Fibroblast of skin of right biceps (primary cell): ENCODE measurements around the gene MCL1.
"Not testable (repeated sequence)": the region's sequence is repeated elsewhere in the genome, so short reads cannot be mapped to it uniquely, and the experiment has no call there.

ENCODE experiments used
- DNase-seq: peaks from one replicate; pipeline ENCODE4 v3.0.0-alpha.2; 2013

The MCL1 gene

DNA sequence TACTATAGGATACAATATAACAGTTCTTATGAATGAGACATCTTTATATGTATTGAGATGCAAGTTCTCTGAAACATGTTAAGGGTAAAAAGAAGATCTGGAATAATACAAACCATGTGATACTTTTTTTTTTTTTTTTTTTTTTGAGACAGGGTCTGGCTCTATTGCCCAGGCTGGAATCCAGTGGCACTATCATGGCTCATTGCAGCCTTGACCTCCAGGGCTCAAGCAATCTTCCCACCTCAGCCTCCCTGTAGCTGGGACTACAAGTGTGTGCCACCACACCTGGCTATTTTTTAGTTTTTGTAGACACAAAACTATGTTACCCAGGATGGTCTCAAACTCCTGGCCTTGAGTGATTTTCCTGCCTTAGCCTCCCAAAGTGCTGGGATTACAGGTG, 22.1 kb upstream of the MCL1 start:
- no peak for DNase-seq

GRCh38 chr1:150598346-150598745, 18.9 kb upstream of the MCL1 start:
- DNase-seq: not testable (repeated sequence)

GRCh38 chr1:150596976-150597375, 17.6 kb upstream of the MCL1 start:
- DNase-seq: no peak

GRCh38 chr1:150596095-150596892, 16.9 kb upstream of the MCL1 start:
- DNase-seq: no peak

GRCh38 chr1:150582371-150582770, 3.0 kb upstream of the MCL1 start:
- peak; percentile 57 for DNase-seq

GRCh38 chr1:150581962-150582361, 2.6 kb upstream of the MCL1 start:
- not testable (repeated sequence) for DNase-seq

GRCh38 chr1:150581437-150581836, 2.0 kb upstream of the MCL1 start:
- not testable (repeated sequence) for DNase-seq

- not testable (repeated sequence) for DNase-seq
Observed at GRCh38 chr1:150580966-150581365, 1.6 kb upstream of the MCL1 start.

GRCh38 chr1:150579945-150580642, 684 bp upstream of the MCL1 start:
- no peak for DNase-seq

GRCh38 chr1:150578272-150579109, 919 bp downstream of the MCL1 start:
- peak; percentile 96 for DNase-seq

- DNase-seq: no peak
Observed at GRCh38 chr1:150577557-150578271, 1.7 kb downstream of the MCL1 start.

DNA sequence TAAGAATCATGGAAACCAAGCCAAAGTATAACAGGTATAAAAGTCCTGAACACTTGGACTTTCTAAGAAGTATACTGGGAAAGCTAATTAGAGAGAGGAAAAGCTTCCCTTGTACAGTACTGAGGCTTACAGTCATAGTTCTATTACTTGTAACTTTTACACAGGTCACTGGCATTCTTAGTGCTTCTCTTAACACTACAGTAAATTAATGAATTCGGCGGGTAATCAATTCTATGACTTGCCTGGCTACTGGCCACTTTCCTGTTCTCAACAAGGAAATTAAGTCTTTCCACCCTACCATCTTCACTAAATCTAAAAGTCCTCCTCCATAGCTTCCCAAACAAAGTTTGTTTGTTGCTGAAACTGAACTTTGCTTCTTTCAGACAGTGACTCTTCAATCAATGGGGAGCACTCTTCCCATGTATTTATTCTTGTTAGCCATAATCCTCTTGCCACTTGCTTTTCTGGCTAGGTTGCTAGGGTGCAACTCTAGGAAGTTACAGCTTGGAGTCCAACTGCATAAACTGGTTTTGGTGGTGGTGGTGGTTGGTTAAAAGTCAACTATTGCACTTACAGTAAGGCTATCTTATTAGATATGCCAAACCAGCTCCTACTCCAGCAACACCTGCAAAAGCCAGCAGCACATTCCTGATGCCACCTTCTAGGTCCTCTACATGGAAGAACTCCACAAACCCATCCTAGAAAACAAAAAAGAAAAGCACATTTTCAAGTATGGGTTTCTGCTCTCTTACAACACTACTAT, 2.4 kb downstream of the MCL1 start:
- DNase-seq: no peak

GRCh38 chr1:150576367-150576711, 3.1 kb downstream of the MCL1 start:
- DNase-seq: no peak

DNA sequence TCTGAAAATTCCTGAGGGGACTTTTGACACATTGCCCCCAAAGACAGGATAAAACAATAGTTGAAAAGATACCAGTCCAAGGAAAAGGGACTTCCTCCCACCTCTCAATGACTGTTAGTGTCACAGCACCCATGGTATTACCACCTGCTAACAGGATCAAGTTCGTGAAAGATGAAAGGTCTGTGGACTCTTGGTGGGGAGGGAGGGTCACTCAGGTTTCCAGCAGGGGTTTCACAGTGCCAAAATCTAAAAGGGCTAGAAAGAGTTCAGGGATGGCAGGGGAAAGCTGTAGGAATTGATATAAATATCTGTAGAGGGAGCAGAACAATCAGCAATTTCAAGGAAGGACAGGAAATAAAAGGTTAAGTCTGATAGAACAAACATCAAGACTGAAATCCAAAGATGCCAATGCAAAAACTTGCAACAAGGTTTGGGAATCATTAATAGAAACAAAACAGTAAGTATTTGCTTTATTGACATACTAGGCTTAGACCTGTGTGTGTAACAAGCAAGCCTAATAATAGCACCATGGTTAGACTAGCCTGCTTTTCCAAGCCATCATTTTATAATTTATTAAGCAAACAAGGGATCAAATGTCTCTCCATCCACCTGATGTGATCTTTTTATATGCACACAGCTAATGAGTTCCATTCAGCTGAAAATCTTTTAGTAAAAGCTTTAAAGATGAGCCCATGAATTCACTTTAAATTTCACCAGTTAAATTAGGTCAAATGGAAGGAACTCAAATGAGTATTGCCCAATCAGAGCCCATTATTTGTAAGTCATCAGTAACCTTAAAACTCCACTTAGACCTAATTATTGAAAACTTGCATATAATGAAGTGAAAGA, 3.7 kb downstream of the MCL1 start:
- DNase-seq: no peak

- no peak for DNase-seq
Observed at GRCh38 chr1:150575072-150575489, 4.3 kb downstream of the MCL1 start.

DNA sequence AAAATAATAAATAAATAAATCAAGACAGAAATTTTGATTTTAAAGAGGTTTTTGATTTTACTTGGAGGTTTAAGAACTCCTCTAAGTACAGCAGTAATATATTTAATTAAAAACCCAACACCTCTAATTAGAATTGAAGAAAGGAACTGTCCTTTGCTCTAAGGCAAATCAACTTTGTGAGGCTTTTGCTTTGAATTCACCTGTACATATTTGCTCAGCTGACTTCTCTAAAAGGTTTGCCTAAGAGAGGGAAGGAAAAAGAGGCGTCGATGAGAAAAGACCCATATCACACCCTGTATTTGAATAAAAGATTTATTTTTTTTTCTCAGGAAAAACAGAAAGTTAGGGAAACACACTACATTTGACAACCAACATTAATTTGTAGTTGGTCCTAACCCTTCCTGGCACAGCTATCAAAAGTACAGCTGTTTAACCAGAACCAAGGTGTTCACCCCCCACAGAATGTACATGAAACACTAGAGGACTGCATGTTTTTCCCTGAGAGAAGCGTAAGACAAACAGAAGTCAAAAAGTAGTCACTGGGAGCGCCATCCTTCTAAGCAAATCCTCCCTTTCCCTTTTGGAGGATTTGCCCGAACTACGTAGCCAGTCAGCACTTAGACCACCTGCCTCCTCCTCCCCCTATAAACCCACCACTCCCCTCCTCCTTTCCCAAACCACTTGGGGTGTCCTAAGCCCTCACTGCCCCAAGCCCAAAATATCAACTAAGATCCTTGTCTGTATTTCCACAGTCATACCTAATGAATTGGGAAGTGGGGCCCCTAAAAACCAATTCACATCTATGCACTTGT, 4.9 kb downstream of the MCL1 start:
- no peak for DNase-seq

DNA sequence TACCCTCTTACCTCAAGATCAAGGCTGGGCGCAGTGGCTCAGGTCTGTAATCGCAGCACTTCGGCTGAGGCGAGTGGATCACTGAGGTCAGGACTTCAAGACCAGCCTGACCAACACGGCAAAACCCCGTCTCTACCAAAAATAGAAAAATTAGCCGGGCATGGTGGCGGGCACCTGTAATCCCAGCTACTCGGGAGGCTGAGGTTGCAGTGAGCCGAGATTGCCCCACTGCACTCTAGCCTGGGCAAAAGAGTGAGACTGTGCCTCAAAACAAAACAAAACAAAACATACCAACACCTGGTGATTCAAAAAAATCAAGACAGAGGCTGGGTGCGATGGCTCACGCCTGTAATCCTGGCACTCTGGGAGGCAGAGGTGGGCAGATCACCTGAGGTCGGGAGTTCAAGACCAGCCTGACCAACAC, 5.8 kb downstream of the MCL1 start:
- DNase-seq: not testable (repeated sequence)

DNA sequence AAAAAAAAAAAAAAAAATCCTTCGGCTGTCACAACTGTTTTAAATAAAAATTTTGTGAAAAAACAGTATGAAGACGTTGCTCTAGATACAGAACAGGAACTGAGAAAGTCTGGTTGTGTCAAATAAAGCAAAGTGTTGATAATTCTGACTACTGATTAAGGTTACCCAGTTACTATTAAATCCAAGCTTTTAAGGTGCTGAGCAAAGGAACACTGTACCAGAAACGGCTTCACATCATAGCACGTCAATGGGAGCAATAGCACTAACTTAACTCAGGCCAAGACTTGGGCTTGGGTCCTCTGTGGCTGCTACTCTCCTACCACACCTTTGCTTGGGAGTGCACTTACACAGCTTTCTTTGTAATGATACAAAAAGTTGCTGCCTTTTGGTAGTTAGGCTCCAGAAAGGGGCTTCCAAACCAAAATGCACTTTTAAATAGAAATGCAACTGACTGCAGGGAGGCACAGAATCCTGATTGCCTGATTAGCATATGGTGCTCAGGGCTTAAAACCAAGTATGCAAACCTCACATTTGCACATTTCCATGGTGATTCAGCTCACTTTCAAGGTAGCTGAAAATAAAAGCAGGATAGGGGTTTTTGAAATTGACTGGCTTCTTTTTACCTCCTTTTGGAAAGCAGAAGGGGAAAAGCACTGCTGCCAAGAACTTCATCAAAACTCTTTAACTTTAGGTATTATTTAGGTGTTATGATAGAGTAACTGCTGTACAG, 6.3 kb downstream of the MCL1 start:
- no peak for DNase-seq

DNA sequence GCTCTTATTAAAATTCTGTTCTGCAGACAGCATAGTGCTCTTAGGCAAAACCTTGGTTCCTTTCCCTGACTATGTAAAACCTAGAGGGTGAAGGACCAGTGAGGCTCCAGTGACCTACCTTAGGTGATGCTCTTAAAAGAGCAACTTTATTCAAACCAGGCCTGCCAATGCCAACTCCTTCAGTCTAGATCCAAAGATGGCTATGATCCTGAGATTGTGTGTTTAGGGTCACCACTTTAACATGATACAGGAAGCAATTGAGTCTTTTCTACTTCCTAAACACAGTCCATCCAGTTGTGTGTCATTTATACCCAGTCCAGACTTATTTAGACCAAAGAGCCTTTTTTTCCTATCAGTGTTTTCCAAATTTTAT, 10.8 kb downstream of the MCL1 start:
- DNase-seq: no peak
